SHP77 treated with DMSO at 0.1 percent for 48 hours (cell line): ENCODE measurements around the gene THAP3.
A peak's percentile ranks its signal among the peaks of the same experiment; 100 is the strongest.
"Not testable (repeated sequence)": the region's sequence is repeated elsewhere in the genome, so short reads cannot be mapped to it uniquely, and the experiment has no call there.

ENCODE experiments used
- DNase-seq: peaks from one replicate; lab custom pipeline; 2025; lab: John Stamatoyannopoulos, UW

The THAP3 gene

DNA sequence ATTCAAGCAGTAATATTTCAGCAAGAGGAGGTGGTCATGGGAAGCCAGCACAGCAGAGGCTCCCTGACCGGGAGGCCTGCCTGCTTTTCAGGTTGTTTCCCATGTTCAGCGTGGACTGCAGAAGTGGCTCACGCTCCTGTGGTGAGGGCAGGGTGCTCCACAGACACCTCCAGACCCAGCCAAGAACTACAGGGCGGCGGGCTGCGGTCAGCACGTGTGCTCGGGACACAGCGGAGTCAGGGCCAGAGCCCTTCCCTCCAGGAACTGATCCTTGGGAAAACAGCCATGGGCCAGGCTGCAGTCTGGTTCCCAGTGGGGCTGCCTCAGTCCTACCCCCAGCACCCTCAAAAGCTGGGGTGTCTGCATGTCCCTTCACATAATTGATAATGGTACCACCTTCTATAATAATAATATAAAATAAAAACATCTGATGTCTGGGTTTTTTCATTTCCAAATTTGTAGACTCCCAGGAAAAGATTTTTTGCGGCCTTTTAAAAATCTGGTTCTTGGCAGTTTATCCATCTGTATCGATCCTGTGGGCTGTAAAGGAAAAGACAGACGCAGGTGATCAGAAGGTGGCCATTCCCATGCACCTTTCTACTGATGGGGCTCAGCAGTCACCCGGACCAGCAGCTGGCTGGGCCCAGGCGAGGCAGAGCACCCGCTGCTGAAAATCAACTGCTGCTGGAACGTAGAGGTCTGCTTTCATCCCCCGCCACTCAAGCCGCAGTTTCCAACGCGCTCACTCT lies 10.7 kb downstream of the THAP3 start:
- no peak for DNase-seq

DNA sequence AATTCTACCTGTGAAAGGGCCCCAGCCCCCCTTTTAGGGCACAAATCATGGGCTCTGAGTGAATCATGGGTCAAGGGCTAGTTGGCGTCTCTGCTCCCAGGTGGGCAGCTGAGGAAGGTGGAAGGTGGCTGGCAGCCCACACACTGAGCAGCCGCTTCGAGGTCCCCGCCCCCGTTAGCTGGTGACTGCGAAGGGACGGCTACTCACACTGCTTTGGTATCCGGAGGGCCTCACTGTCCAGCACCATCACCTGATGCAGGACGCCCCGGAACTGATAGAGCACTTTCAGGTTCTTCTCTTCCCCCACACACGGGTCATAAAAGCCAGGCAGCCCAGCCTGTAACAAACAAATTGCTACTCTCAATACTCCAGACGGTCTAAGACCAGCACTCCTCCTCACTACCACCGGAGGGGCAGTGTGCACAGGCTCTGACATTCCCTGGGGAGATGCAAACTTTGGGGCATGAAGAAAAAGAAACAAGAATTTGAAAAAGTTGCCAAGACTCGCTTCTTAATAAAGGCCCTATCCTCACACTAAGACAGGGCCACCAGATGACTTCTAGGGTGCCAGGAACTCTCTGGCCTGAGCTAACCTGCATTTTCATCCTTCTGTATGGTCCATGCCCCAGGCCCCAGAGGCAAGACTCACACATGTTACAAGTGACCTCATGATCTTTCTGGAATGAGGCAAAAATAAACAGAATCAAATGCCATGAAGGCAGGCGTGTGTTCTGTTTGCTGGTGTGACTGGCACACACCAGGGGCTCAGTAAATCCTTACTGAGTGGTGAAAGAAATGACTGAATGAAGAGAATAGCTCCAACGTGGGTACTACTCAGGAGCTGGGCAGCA lies 11.5 kb downstream of the THAP3 start:
- DNase-seq = no peak

DNA sequence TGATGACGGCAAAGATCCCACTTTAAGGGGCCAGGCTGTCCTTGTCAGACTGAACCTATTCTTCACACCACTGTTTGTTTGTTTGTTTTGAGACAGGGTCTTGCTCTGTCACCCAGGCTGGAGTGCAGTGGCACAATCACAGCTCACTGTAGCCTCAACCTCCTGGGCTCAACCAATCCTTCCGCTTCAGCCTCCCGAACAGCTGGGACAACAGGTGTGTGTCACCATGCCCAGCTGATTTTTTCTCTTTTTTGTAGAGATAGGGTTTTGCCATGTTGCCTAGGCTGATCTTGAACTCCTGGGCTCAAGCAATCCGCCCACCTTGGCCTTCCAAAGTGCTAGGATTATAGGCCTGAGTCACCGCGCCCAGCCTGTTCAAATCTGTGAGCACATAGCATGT lies 12.1 kb downstream of the THAP3 start:
- not testable (repeated sequence) for DNase-seq

DNA sequence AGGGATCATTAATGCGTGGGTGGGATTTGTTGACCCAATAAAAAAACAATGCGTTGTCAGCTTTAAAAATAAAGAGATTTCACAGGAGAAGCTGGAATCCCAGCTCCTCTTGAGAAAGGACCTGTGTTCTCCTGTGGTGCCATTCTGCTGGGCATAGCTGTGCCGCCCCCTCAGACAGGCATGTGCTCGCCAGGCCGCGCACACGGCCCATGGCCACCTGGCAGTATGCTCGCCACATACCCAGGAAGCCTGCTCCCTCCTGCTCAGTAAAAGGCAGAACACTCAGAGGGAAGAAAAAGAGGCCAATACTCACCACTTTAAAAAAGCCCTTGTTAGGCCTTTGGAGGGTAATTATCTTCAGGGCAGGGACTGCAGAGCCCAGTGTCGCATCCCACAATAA lies 13.1 kb downstream of the THAP3 start:
- no peak for DNase-seq

DNA sequence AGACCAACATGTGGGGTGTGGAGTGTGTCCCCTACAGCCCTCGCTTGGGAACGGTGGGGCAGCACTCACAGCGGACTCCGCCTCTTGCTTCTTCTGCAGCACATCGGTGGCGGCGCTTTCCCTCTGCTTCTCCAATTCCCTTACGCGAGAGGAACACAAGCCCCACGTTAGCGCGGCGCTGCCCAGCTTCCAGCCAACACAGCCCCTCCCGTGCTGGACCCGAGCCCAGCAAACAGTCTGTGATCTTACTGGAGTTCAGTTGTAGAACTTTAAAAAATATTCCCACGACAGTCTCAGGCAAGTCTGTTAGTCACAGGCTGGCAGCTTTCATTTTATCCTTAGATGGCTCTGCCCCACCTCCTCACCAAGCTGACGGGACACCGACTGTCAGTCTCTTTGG lies 13.6 kb downstream of the THAP3 start:
- no peak for DNase-seq

DNA sequence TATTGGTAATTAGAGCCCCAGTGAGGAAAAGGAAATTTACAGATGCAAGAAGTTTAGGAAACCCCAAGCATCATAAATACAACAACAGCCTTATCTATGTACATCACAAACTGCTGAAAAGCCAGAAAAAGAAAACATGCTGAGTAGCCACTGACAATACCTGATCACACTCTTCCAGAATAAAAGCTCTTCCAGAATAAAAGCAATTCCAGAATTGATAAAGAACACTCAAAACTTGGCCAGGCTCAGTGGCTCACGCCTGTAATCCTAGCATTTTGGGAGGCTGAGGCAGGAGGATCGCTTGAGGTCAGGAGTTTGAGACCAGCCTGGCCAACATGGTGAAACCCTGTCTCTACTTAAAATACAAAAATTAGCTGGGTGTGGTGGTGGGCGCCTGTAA lies 16.2 kb downstream of the THAP3 start:
- not testable (repeated sequence) for DNase-seq

DNA sequence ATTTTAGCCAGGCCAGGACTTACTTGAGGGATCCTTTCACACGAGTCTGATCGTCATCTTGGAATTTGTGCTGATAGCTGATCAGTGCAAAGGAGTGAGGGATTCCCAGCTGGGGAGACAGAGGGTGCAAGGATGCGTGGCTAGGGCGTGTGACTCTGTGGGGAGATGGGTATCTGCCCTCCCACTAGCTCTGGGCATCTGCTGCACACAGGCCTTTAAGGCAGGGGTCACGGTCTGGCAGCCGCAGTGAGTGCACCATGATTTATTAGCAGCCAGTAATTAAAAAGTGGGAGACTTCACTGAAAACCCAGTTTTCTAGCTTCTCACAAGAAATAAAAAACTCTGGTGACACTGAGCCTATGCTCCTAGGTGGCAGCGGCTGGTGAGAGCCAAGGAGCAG lies 20.4 kb downstream of the THAP3 start:
- DNase-seq = no peak

DNA sequence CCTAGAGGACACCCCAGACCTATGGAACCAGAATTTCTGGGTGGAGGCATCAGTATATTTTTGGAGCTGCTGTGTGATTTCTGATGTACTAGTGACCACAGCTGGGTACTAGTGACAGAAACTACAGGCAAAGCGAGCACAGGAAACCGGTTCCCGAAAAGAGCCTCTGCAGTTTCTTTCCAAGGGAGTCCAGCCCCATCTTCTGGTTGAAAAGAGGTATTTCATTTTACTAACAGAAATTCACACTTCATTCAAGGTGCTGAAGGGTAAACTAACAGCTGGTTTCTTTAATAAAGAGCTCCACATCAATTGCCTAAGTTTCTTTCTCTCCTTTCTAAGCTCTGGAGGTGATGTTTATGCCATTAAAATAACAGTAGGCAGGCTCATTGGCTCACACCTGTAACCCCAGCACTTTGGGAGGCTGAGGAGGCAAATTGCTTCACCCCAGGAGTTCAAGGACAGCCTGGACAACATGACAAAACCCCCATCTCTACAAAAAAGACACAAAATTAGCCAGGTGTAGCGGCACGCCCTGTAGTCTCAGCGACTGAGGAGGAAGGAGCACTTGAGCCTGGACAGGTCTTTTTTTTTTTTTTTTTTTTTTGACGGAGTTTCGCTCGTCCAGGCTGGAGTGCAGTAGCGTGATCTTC lies 22.0 kb downstream of the THAP3 start:
- DNase-seq = peak; percentile 2

DNA sequence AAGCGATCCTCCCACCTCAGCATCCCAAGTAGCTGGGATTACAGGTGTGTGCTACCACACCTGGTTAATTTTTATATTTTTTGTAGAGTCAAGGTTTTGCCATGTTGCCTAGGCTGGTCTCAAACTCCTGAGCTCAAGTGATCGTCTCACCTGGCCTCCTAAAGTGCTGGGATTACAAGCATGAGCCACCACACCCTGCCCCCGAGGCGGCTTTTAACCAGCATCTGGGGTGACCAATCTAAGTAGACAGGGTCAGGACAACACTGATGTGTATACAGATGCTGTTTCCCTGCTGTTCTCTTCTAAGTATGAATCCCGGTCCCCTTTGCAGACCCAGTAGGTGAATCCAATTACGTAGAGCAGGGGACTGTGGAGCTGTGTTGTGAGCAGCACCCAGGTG lies 23.9 kb downstream of the THAP3 start:
- no peak for DNase-seq

DNA sequence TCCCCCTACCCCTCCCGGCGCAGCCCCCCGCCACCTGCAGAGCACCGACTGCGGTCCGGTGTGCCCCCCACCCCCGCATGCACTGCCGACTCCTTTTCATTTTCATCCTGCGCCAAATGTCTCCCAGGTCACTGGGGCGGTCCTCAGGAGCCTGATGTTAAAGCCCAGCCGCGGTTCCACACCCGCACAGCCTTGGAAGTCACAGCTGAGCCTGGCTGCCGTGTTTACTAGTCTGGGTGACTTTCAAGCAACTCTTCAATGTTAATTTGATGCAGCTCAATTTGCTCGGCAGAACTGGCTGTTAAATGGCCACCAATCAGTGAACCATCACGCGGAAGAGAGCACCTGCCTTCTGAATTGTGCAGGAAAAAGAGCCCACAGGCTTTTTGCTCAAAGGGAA lies 27.2 kb downstream of the THAP3 start:
- no peak for DNase-seq

DNA sequence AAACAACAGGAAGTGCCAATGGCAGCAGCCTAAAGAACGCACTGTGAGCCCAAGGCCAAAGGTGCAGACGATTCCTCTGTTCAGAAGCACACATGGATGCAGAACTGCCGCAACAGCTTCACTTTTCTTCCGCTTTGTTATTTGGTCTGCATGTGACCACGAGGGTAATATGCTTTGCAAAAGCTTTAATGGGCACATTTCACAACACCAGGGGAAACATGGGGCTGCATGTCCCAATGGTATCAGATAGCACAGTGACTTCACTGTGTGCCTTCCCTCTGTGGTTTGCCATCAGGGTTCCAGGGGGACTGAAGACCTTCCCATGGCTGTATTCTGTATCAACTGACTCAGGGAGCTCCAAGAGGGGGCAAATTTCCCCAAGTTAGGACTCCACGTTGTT lies 28.3 kb downstream of the THAP3 start:
- DNase-seq = no peak

DNA sequence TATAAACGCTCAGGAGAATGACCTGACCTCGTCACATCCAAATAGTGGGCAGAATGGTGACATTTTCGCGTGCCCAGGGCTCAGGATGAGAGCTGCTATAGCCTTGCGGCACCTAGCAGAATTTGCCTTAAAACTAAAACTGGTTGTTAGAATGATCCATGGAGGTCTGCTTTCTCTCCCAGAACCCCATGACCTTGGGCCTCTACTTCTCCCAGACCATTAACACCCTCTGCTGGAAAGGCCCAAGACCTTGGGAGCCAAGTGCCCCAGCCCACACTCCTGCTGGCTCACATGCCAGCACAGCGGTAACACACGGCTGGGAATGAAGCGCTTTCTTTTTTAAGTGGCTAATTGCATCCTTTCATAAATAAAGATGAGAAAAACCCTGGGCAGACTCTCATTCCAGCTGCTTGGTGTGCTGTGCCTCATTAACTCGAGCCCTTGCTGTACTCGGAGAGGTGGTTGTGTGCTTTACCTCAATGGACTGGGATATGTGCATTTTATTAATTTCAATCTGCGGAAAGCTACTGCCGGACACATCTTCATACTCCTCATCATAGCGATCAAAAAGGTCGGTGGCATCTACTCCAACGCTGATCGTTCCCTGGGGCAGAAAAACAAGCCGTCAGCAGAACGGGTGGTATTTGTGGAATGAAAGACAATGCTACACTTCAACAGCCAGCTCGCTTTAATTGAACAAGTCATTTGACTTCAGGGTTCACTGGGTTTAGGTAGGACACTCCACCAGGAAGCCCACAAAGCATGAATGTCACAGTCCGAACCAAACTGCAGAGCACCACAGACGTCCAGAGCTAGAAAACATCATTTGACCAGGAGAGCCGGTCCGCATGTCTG lies 29.0 kb downstream of the THAP3 start:
- no peak for DNase-seq

DNA sequence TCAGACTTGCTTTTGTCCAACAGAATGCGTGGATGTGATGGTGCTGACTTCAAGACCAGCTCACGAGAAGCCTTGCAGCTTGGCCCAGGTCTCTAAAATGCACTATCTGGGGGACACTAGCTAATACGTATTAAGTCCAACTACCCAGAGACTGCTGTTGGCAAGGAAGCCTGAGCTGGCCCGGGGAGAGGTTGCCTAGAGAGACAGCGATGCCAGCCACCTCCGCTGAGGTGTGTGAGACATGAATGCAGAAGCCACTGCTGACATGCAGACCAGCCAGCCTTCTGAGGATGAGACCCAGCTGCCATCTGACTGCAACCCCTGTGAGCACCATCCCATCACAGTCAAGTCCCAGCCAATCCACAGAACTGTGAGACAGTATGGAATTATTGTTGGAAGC lies 32.5 kb downstream of the THAP3 start:
- no peak for DNase-seq

DNA sequence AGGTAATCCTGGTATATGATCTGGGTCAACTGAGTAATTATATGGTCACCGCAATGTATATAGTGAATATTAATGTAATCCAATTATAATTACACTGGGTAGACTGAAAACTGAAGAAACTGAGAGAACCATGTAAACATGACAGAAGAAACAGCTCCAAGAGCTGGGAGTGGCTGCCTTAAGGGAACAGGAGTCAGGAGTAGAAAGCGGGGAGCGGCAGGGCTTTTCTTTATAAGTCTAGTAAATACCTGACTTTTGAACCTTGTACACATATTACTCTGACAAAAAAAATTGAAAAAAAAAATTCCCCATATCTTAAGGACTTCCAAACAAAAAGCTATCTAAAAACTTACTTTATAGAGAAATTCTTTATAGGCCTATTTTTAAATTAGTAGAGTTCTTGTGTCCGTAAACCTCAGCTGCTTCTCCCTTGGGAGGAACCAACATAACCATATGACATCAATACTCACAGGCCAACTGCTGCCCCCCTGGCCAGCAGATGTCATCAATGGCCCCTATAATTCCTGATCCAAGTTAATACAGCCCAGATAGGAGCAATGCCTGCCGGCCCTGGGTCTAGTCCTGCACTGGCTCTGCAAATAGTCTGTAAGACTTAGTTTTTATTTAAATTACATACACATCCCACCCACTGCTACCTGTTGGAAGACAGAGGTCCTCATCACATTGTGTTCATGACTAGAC lies 33.8 kb downstream of the THAP3 start:
- DNase-seq = no peak

DNA sequence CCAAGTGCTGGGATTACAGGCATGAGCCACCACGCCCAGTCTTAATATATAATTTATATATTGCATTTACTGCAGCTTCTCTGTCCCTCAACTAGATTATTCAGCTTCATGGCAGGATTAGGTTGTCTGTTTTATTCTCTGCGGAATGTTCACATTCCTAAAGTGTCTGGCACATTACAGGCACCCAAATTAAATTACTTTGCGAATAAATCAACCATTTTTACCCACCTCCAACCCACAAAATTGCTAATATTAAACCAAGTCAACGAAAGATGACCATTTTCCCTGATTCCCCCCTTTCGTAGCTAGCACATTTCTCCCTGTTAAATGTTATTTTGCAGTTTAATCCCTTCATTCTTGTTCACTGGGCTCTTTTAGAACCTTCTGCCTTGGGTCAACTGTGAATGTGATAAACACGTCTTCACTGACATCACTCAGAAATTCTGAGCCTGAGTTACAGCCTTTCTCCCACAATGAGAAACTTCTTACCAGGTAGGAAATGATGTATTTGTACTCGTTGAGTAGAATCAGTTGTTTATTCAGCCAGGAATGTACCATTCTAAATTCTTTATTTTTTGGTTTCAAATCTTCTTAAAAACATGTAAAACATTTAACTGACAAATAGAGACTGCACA lies 35.9 kb downstream of the THAP3 start:
- DNase-seq = no peak

DNA sequence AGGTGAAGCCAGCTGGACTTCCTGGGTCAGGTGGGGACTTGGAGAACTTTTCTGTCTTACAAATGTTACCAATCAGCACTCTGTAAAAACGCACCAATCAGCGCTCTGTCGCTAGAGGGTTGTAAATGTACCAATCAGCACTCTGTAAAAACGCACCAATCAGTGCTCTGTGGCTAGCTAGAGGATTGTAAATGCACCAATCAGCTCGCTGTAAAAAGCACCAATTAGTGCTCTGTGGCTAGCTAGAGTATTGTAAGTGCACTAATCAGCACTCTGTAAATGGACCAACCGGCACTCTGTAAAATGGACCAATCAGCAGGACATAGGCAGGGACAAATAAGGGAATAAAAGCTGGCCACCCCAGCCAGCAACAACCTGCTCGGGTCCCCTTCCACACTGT lies 37.8 kb downstream of the THAP3 start:
- not testable (repeated sequence) for DNase-seq

DNA sequence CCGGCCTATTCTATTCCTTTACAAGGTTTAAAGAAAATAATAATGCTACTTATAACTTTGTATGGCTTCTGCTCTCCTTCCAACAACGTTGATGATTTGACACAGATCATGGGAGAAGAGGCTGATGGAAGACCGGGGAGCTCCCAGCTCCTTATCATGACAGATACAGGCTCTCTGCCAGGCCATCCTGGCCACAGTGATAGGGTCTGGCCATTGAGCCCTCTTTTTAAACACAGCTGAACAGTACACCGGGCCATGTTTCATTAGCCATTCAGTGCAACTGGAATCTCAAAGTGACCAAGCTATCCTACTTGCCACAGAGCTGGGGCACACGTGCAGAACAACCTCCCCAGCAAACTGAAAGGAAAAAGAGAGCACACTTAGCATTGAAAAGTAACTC lies 42.0 kb downstream of the THAP3 start:
- no peak for DNase-seq

DNA sequence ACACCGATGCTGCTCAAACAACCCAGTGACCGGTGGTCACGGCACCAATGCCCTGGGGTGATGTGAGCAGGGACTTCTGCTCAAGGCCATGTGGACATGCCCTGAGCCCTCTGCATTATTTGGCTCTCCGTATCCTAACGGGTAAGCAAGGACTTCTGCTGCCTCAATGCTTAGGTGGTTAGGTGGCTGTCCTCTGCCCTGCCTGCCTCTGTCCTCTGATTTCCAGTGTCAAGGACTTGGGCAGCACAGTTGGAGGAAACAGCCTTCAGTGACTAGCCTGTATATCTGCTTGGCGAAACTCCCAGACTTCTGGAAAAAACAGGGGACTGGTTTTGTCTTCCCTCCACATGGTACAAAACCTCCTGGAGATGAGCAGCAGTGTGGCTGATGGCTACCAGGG lies 42.5 kb downstream of the THAP3 start:
- no peak for DNase-seq

DNA sequence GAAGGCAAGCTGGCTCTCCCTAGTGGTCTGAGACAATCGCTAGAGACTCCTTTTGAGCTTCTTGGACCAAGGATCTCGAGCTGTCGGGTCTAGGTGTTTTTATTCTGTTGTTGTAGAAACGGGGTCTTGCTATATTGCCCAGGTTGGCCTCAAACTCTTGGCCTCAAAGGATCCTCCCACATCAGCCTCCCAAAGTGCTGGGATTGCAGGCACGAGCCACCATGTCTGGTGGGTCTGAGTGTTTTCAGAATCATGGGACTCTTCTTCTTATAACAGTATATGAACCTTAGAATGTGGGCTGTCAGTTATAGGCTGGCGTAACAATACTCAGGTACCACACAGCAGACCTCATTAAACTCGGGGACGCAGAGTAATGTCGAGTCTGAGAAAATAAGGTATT lies 43.8 kb downstream of the THAP3 start:
- DNase-seq = no peak

DNA sequence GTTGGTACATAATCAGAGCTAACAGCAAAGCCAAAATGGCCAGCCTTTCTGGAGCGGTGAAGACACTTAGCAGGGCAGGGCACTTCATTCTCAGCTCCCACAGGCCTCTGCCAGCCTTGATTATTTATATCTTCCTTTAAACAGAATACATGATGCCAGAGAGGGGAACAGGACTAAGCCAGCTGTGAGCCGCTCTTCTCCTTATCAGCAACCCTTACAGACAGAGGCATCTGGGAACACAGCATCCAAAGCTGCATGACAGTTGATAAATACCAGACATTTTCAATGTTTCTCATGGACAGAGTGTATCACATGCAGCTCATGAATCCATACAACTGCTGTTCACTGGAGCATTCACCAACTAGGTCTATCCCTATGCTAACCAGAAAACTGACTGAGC lies 47.9 kb downstream of the THAP3 start:
- no peak for DNase-seq

DNA sequence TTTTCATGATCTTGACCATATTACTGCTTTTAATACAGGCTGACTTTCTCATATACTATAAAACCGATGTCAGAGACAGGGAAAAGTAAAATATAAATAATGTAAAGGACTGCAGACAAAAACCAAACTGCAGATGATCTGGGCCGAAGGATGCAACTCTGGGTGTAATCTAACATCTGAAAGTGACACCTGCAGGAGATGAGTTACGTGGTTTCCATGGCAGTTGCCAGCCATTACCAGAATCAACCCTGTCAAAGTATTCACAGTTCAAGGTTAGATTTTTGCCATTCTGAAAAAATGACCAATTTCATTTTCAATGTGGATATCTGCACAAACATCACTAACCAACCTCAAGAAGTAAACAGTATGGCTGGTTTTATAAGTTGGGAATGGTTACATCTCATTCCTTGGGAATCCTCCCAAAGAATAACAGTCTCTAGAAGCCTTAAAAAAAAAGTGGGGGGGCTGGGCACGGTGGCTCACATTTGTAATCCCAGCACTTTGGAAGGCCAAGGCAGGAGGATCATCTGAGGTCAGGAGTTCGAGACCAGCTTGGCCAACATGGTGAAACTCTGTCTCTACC lies 49.2 kb downstream of the THAP3 start:
- DNase-seq = no peak
